Omental fat pad (tissue), 4 donors: ENCODE data around the gene OSBPL1A. TPM values are rescaled to one million over a fixed set of nuclear protein-coding genes. Genes with fewer than 3 reads are reported as not detected.
"Not testable (repeated sequence)": the region's sequence is repeated elsewhere in the genome, so short reads cannot be mapped to it uniquely, and the experiment has no call there.

Experiments used
- ATAC-seq: fragments of 150-250 bp; one replicate; pipeline ENCODE4 v1.9.1; 2016; ENCODE audit warnings: mild to moderate bottlenecking, moderate library complexity; ENCODE audit not compliant: low FRiP score
- DNase-seq: peaks from one replicate; pipeline ENCODE4 v3.0.0-alpha.2; 2019; ENCODE audit warnings: low spot score
- CTCF ChIP-seq, 3 donors: fragments of 450-650 bp; IDR thresholded peaks; one replicate each; pipeline ENCODE4 v1.5.1; 2016 to 2017; ENCODE audit warnings: antibody characterized with exemption in 3 of 3, mild to moderate bottlenecking in 3 of 3, moderate library complexity in 2 of 3
- total RNA-seq, 4 donors: library from RNA; depleted of rRNA; stranded (reverse); fragments of >200 nt; gene quantifications; one replicate each; pipeline ENCODE4 v1.1.0, GENCODE V29; 2016

Gene OSBPL1A
- total RNA-seq, 4 donors from 2014 or later = 67.1 to 123 (median 109) TPM

- ATAC-seq = no peak
- TF ChIP-seq CTCF (IDR thresholded peaks at IDR 0.05) = no peak
- DNase-seq = no peak
These were observed 28.9 kb downstream of the OSBPL1A start for GRCh38 chr18:24368749-24369148.

GRCh38 chr18:24366328-24366727, 31.3 kb downstream of the OSBPL1A start:
- no peak for TF ChIP-seq CTCF (IDR thresholded peaks at IDR 0.05)
- ATAC-seq = no peak
- no peak for DNase-seq

- ATAC-seq (no peak), DNase-seq (no peak)
- no peak for TF ChIP-seq CTCF (IDR thresholded peaks at IDR 0.05)
These were observed 33.4 kb downstream of the OSBPL1A start for GRCh38 chr18:24364177-24364576.

GRCh38 chr18:24362757-24363156, 34.9 kb downstream of the OSBPL1A start:
- no peak for TF ChIP-seq CTCF (IDR thresholded peaks at IDR 0.05)
- DNase-seq (no peak), ATAC-seq (no peak)

GRCh38 chr18:24359787-24360530, 37.7 kb downstream of the OSBPL1A start:
- DNase-seq = not testable (repeated sequence)
- ATAC-seq = peak; percentile 51

- ATAC-seq = no peak
- no peak for DNase-seq
- TF ChIP-seq CTCF (IDR thresholded peaks at IDR 0.05) = no peak
These were observed 43.3 kb downstream of the OSBPL1A start for GRCh38 chr18:24354278-24354677.

GRCh38 chr18:24346254-24346653, 51.4 kb downstream of the OSBPL1A start:
- DNase-seq (no peak), ATAC-seq (no peak)
- TF ChIP-seq CTCF (IDR thresholded peaks at IDR 0.05) = no peak
